GM21717 (cell line): ENCODE measurements around the gene FOXA3.

ENCODE experiments used
- ATAC-seq: cut with Tn5 transposase; IDR thresholded peaks from one replicate; pipeline ENCODE4 v1.9.1; 2021; ENCODE audit warnings: mild to moderate bottlenecking, moderate library complexity; ENCODE audit not compliant: unreplicated experiment

FOXA3 gene

DNA sequence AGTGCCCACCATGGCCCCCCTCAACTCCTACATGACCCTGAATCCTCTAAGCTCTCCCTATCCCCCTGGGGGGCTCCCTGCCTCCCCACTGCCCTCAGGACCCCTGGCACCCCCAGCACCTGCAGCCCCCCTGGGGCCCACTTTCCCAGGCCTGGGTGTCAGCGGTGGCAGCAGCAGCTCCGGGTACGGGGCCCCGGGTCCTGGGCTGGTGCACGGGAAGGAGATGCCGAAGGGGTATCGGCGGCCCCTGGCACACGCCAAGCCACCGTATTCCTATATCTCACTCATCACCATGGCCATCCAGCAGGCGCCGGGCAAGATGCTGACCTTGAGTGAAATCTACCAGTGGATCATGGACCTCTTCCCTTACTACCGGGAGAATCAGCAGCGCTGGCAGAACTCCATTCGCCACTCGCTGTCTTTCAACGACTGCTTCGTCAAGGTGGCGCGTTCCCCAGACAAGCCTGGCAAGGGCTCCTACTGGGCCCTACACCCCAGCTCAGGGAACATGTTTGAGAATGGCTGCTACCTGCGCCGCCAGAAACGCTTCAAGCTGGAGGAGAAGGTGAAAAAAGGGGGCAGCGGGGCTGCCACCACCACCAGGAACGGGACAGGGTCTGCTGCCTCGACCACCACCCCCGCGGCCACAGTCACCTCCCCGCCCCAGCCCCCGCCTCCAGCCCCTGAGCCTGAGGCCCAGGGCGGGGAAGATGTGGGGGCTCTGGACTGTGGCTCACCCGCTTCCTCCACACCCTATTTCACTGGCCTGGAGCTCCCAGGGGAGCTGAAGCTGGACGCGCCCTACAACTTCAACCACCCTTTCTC is 8.2 kb downstream of the FOXA3 start:
- no peak for ATAC-seq

- ATAC-seq, result no peak
These were observed 9.2 kb downstream of the FOXA3 start for GRCh38 chr19:45873219-45873772.

DNA sequence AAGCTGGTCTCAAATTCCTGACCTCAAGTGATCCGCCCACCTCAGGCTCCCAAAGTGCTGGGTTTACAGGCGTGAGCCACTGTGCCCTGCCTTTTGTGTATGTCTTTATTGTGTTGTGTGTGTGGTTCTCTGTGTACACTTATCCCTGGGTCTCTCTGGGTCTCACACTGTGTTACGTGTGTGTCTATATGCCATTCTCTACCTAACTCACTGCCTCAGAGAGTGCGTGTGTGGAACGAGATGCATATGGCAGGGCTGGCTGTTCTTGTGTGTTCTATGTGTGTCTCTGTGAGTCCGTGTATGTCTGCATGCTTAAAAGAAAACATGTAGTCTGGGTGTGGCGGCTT is 10.5 kb downstream of the FOXA3 start:
- ATAC-seq, result no peak

DNA sequence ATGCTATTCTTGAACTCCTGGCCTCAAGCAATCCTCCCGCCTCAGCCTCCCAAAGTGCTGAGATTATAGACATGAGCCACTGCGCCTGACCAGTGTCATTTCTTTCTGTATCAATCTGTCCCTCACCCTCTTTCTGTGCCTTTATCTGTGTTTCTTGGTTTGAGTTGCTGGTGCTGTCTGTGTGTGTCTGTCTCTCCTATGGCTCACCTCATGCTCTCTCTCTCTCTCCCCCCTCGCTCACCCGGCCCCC is 12.0 kb downstream of the FOXA3 start:
- no peak for ATAC-seq

- ATAC-seq, result no peak
These were observed 12.5 kb downstream of the FOXA3 start for GRCh38 chr19:45876411-45877197.

GRCh38 chr19:45878043-45878794 is 14.1 kb downstream of the FOXA3 start:
- ATAC-seq, result no peak

DNA sequence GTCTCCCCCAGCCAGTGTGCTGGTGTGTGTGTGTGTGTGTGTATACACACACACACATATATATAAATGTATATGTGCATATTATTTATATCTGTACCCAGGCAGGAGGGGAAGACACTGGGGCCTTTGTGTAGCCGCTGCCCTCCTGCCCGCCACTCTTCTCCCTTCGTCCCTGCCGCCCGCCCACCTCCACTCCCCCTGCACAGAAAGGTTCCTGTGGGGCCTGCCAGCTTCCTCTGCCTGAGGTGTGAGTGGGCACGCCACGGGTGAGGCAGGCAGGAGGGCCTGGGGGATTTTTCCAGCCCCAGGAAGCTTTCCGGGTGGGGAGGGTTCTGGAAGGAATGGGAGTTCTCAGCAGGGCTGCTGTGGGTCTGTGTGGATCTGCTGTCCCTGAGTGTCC is 14.9 kb downstream of the FOXA3 start:
- ATAC-seq, result no peak

DNA sequence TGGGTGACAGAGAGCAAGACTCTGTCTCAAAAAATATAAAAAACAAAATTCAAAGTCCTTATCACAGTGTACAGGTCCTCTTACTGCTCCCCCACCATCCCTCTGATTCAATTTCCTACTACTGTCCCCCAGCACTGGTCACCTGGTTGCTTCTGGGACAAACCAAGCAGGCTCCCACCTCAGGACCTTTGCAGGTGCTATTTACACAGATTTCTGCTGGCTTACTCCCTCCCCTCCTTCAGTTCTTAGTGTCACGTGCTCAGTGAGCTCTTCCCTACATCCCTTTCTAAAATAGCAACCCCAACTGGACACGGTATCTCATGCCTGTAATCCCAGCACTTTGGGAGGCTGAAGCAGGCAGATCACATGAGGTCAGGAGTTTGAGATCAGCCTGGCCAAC is 15.8 kb downstream of the FOXA3 start:
- ATAC-seq, result no peak

- no peak for ATAC-seq
These were observed 17.2 kb downstream of the FOXA3 start for GRCh38 chr19:45881082-45881908.

- ATAC-seq, result no peak
These were observed 17.9 kb downstream of the FOXA3 start for GRCh38 chr19:45881909-45882528.

GRCh38 chr19:45882652-45883585 is 18.8 kb downstream of the FOXA3 start:
- no peak for ATAC-seq

- ATAC-seq, result no peak
These were observed 19.4 kb downstream of the FOXA3 start for GRCh38 chr19:45883586-45883880.

DNA sequence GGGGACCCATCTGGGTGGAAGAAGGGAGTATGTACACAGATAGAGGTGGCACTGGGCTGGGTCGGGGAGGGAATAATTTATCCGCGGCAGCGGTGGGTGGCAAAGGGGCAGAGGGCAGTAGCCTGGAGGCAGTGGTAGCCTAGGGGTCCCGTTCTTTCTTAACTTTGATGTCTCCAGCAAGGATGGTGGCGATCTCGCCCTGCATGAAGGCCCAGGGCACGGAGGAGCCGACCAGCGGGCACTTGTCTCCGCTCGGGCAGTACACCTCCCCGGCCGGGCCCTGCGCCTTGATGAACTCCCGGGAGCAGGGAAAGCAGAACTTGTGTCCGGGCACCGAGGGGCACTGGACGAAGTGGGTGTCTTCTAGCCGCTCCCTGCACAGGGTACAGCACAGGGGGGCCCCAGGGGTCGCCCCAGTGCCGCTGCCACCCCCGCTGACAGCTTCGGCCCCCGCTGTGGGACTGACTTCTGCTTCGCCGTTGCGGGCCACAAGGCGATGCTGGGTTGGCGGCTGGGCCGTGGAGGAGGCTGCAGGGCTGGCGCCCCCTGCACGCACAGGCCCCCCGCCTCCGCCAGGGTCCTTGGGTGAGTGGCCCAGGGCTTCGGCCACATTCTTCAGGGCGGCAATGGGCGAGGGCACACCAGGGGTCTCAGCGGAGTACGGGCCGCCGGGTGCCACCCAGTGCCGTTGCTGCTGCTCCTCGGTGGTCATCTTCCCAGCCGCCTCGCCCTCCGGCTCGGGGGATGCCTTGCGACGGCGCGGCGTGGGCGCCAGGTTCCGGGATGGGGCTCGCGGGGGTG is 20.0 kb downstream of the FOXA3 start:
- no peak for ATAC-seq

GRCh38 chr19:45884682-45885555 is 20.8 kb downstream of the FOXA3 start:
- ATAC-seq, result no peak

DNA sequence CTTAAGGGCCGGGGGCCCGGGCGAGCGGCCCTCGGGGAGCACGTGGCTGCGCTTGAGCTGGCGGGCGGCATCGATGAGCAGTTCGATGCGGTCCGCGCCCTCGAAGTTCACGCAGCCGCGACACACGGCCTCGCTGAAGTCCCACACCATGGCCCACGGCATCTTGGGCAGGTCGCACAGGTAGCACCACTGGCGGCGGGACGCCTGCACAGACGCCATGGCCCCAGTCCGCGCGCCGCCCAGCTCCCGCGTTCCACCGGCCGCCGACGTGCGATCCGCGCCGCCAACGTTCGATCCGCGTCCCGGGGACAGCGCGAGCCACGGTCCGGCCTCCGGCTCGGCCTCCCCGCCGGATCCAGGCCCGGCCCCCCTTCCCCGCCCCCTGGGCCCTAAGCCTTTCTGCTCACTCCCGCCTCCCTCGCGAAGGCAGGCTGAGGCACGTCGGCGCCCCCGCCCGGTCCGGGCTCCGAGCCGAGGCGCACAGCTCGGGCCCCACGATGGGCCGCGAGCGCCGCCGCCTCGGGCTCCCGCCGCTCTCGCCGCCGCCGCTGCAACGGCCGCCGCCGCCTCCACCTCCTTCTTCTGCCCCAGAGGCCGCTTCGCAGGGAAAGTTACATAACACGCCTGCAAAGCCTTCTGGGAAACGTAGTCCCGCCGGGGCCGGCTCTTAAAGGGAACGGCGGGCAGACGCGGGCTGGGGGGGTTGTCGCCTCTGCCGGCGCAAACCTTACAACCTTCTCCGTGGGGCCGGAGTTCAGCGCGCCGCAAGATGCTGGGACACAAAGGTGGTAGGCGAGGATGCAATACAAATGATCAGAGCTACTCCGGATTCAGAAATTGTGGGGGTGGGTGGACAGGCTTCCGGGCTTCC is 21.7 kb downstream of the FOXA3 start, which contains the start of gene IRF2BP1:
Gene IRF2BP1 (minus strand): TSS at position 586 of the 871 bp plus-strand sequence. CDS start 367 bp downstream, at position 219.
- ATAC-seq, result peak; percentile 40

- peak; percentile 45 for ATAC-seq
These were observed 22.5 kb downstream of the FOXA3 start for GRCh38 chr19:45886427-45887199.
